Erythroblast (primary cell): ENCODE results near the gene PGP.

Experiments used
- GATA1 ChIP-seq: IDR thresholded peaks from 2 replicates; pipeline ENCODE4 v1.6.1; 2011; ENCODE audit warnings: low read depth, mild to moderate bottlenecking, control low read depth, low read length, moderate library complexity
- POLR2A ChIP-seq: IDR thresholded peaks from 2 replicates; pipeline ENCODE4 v1.6.1; 2011; ENCODE audit warnings: mild to moderate bottlenecking, low read length

DNA sequence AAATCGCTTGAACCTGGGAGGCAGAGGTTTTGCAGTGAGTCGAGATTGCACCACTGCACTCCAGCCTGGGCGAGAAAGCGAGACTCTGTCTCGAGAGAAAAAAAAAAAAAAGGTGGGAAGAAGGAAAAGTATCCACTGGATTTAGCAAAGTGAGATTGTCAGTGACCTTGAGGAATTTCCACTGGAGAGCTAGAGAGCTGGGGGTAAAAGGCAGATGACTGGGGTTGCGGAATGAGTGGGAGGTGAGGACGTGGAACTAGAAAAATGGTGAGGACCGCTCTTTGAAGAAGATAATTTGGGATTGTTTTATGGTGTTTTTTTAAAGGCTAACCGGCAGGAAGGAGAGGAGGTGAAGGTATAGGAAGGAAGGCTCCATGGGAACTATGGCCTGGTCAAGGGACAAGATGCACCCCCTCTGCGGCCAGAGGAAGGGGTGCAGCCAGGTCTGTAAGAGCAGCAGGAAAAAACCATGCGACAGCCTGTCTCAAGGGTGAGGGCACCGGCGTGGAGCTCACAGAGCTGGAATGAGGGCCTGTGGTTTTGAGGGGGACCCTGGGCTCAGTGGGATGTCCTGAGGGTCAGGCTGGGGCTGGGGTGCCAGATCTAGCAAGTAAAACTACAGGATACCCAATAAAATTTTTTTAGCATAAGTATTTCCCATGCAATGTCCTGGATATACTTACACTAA lies 10.1 kb downstream of the PGP start:
- TF ChIP-seq POLR2A (no peak), GATA1 (no peak)
